HEK293T (cell line): ENCODE data around the gene COL4A4.

Source experiments
- FOXM1 ChIP-seq: fragments of 450-650 bp; IDR thresholded peaks from 2 replicates; pipeline ENCODE4 v1.6.1; 2017; ENCODE audit warnings: mild to moderate bottlenecking, borderline replicate concordance
- ZNF384 ChIP-seq: fragments of 450-650 bp; IDR thresholded peaks from 2 replicates; pipeline ENCODE4 v1.6.1; 2016

DNA sequence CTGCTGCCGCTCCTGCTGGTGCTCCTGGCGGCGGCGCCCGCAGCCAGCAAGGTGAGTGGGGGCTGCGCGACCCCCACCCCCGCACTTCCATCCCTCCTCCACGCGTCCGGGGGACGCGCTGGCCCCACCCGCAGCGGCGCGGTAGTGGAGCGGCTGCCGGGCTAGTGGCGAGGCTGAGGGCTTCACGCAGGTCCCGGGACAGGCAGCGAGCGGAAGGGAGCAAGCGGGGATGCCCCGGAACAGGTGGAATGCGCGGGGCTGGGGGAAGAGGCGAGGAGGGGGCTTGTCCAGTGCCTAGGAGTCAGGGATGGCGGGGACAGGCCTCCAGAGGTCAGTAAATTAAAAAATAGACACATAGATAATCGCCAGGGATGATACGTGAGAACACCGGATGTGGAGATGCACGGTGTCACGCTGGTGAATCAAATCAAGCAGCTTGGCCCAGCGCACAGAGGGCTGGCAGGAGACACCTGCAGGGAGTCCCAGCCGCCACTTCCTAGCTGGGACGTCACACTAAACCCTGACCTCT lies 822 bp upstream of the COL4A4 start:
- TF ChIP-seq FOXM1 (no peak), ZNF384 (no peak)
